DOHH2 (cell line): ENCODE measurements around the gene CDK15.

Experiments used
- H3F3A ChIP-seq: fragments of 200-600 bp; sonication (generic), shearing (Covaris generic); 2 replicates; pipeline ENCODE4 v1.6.0; 2016; ENCODE audit warnings: antibody characterized with exemption, mild to moderate bottlenecking; ENCODE audit not compliant: control insufficient read depth, insufficient read depth
- H3K27ac ChIP-seq: fragments of 200-600 bp; sonication (generic); 2 replicates; pipeline ENCODE4 v1.5.1; 2014; ENCODE audit warnings: low read depth, mild to moderate bottlenecking, low read length, moderate library complexity
- H3K27me3 ChIP-seq: fragments of 200-600 bp; sonication (generic); 2 replicates; pipeline ENCODE4 v1.6.1; 2014; ENCODE audit warnings: mild to moderate bottlenecking, low read length, mixed read lengths; ENCODE audit not compliant: control insufficient read depth
- H3K36me3 ChIP-seq: fragments of 200-600 bp; sonication (generic); 2 replicates; pipeline ENCODE4 v1.6.1; 2014; ENCODE audit warnings: mild to moderate bottlenecking, low read length, moderate library complexity, mixed read lengths; ENCODE audit not compliant: control insufficient read depth
- H3K4me1 ChIP-seq: fragments of 200-600 bp; sonication (generic); 2 replicates; pipeline ENCODE4 v1.6.1; 2014; ENCODE audit warnings: mild to moderate bottlenecking, low read length, mixed read lengths; ENCODE audit not compliant: control insufficient read depth
- H3K4me2 ChIP-seq: fragments of 200-600 bp; sonication (generic); 2 replicates; pipeline ENCODE4 v1.6.0; 2014; ENCODE audit warnings: mild to moderate bottlenecking, low read length, moderate library complexity
- H3K4me3 ChIP-seq: fragments of 200-600 bp; sonication (generic); 2 replicates; pipeline ENCODE4 v1.5.1; 2014; ENCODE audit warnings: mild to moderate bottlenecking, low read length, mixed read lengths
- H3K79me2 ChIP-seq: fragments of 200-600 bp; sonication (generic); 2 replicates; pipeline ENCODE4 v1.6.1; 2014; ENCODE audit warnings: mild to moderate bottlenecking, low read length, mixed read lengths; ENCODE audit not compliant: control insufficient read depth
- H3K9me2 ChIP-seq: fragments of 200-600 bp; sonication (generic); replicated peaks from 2 replicates; pipeline ENCODE4 v1.6.1; 2014; ENCODE audit warnings: mild to moderate bottlenecking, low read length, mixed read lengths; ENCODE audit not compliant: control insufficient read depth
- H3K9me3 ChIP-seq: fragments of 200-600 bp; sonication (generic); 2 replicates; pipeline ENCODE4 v1.6.1; 2014; ENCODE audit warnings: antibody characterized with exemption, low read length, mixed read lengths; ENCODE audit not compliant: control insufficient read depth, insufficient read depth
- H4K20me1 ChIP-seq: fragments of 200-600 bp; sonication (generic); 2 replicates; pipeline ENCODE4 v1.6.0; 2014; ENCODE audit warnings: low read depth, mild to moderate bottlenecking, antibody characterized with exemption, low read length, moderate library complexity; ENCODE audit not compliant: control insufficient read depth, insufficient read depth
- CTCF ChIP-seq: fragments of 200-600 bp; sonication (generic); IDR thresholded peaks from one replicate; pipeline ENCODE4 v1.5.1; 2014; ENCODE audit warnings: antibody characterized with exemption, mild to moderate bottlenecking, low read depth, low read length; ENCODE audit not compliant: poor library complexity, severe bottlenecking
- EZH2phosphoT487 ChIP-seq: fragments of 200-600 bp; sonication (generic); IDR thresholded peaks from 2 replicates; pipeline ENCODE4 v1.6.1; 2017; ENCODE audit warnings: borderline replicate concordance, mild to moderate bottlenecking, antibody characterized with exemption, low read length, moderate library complexity, mixed read lengths

Gene CDK15

GRCh38 chr2:201774546-201774945 is 31.8 kb upstream of the CDK15 start:
- TF ChIP-seq CTCF (no peak), EZH2phosphoT487 (no peak)
- Histone ChIP-seq H3K4me1 (no peaks in the 10 kb centered on the region), H4K20me1 (no peaks in the 10 kb centered on the region), H3K9me3 (no peaks in the 10 kb centered on the region), H3K9me2 (no peaks in the 10 kb centered on the region), H3K36me3 (no peaks in the 10 kb centered on the region), H3K27me3 (no peaks in the 10 kb centered on the region; the same call in 1 of the 2 replicates), H3K4me3 (no peak overlapping the region), H3F3A (no peaks in the 10 kb centered on the region), H3K27ac (no peak overlapping the region), H3K79me2 (no peaks in the 10 kb centered on the region), H3K4me2 (no peak overlapping the region)

GRCh38 chr2:201775326-201775725 is 31.0 kb upstream of the CDK15 start:
- Histone ChIP-seq H3K79me2 (no peaks in the 10 kb centered on the region), H3K36me3 (no peaks in the 10 kb centered on the region), H3K27me3 (peaks cover 6% of the 10 kb centered on the region), H3F3A (no peaks in the 10 kb centered on the region), H3K27ac (no peak overlapping the region), H4K20me1 (no peaks in the 10 kb centered on the region), H3K9me2 (no peaks in the 10 kb centered on the region), H3K9me3 (no peaks in the 10 kb centered on the region), H3K4me3 (no peak overlapping the region), H3K4me1 (peaks cover 7% of the 10 kb centered on the region), H3K4me2 (no peak overlapping the region)
- TF ChIP-seq CTCF (no peak), EZH2phosphoT487 (no peak)

- Histone ChIP-seq H3K4me2 (no peak overlapping the region), H3K9me2 (no peaks in the 10 kb centered on the region), H3K9me3 (no peaks in the 10 kb centered on the region), H3F3A (no peaks in the 10 kb centered on the region), H3K79me2 (no peaks in the 10 kb centered on the region), H4K20me1 (no peaks in the 10 kb centered on the region), H3K4me3 (no peak overlapping the region), H3K27ac (no peak overlapping the region), H3K4me1 (peaks cover 15% of the 10 kb centered on the region), H3K36me3 (no peaks in the 10 kb centered on the region), H3K27me3 (peaks cover 8% of the 10 kb centered on the region)
- TF ChIP-seq CTCF: no peak
- TF ChIP-seq EZH2phosphoT487: no peak
These were observed 29.3 kb upstream of the CDK15 start for GRCh38 chr2:201777043-201777442.

GRCh38 chr2:201777869-201778268 is 28.5 kb upstream of the CDK15 start:
- Histone ChIP-seq H3K9me2 (no peaks in the 10 kb centered on the region), H3K4me1 (peaks cover 15% of the 10 kb centered on the region), H4K20me1 (no peaks in the 10 kb centered on the region), H3K9me3 (no peaks in the 10 kb centered on the region), H3K27me3 (peaks cover 9% of the 10 kb centered on the region), H3K27ac (no peak overlapping the region), H3K36me3 (no peaks in the 10 kb centered on the region), H3K4me2 (no peak overlapping the region), H3F3A (no peaks in the 10 kb centered on the region), H3K4me3 (no peak overlapping the region), H3K79me2 (no peaks in the 10 kb centered on the region)
- TF ChIP-seq EZH2phosphoT487: no peak
- no peak for TF ChIP-seq CTCF
